Activated naive CD4-positive, alpha-beta T cell treated with anti-CD3 and anti-CD28 coated beads, Interleukin-2, amount 50 U/mL, for 24 hours (primary cell): ENCODE measurements around the gene MYRIP.
"Not testable (repeated sequence)": the region's sequence is repeated elsewhere in the genome, so short reads cannot be mapped to it uniquely, and the experiment has no call there.

ENCODE experiments used
- H3K27ac Mint-ChIP-seq: one replicate; pipeline ENCODE4 v1.8.0; 2021; ENCODE audit warnings: mild to moderate bottlenecking, mixed read lengths
- H3K27me3 Mint-ChIP-seq: one replicate; pipeline ENCODE4 v1.8.0; 2021; ENCODE audit warnings: mixed read lengths
- H3K36me3 Mint-ChIP-seq: one replicate; pipeline ENCODE4 v1.8.0; 2021; ENCODE audit warnings: mixed read lengths
- H3K4me1 Mint-ChIP-seq: one replicate; pipeline ENCODE4 v1.8.0; 2021; ENCODE audit warnings: mixed read lengths
- H3K4me3 Mint-ChIP-seq: one replicate; pipeline ENCODE4 v1.8.0; 2021; ENCODE audit warnings: mild to moderate bottlenecking, mixed read lengths
- H3K9me3 Mint-ChIP-seq: one replicate; pipeline ENCODE4 v1.8.0; 2021; ENCODE audit warnings: mixed read lengths

MYRIP gene

DNA sequence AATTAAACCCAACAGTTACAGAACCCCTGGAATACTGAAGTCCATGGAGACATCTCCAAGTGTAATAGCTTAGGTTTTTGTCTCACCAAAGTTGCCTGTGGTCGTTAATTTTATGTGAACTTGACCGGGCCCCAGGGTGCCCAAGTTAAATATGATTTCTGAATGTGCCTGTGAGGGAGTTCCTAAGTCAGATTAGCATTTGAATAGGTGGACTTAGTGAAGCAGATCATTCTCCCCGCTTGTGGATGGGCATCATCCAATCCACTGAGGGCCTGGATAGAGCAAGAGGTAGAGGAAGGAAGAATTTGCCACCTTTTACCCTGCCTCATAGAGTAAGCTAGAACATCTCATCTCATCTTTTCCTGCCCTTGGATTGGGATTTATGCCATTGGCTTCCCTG, 203.0 kb downstream of the MYRIP start:
- Mint-ChIP-seq H3K27me3 (no peaks in the 10 kb centered on the region), H3K27ac (no peak overlapping the region), H3K4me3 (no peak overlapping the region), H3K4me1 (no peaks in the 10 kb centered on the region), H3K9me3 (no peaks in the 10 kb centered on the region), H3K36me3 (no peaks in the 10 kb centered on the region)

- H3K27me3 Mint-ChIP-seq: peaks cover 3% of the 10 kb centered on the region
- H3K27ac Mint-ChIP-seq: no peak overlapping the region
- H3K4me1 Mint-ChIP-seq: no peaks in the 10 kb centered on the region
- no peaks in the 10 kb centered on the region for H3K9me3 Mint-ChIP-seq
- H3K36me3 Mint-ChIP-seq: no peaks in the 10 kb centered on the region
- no peak overlapping the region for H3K4me3 Mint-ChIP-seq
Observed at GRCh38 chr3:40016391-40016790, 207.0 kb downstream of the MYRIP start.

- no peaks in the 10 kb centered on the region for H3K4me1 Mint-ChIP-seq
- H3K4me3 Mint-ChIP-seq: no peak overlapping the region
- H3K9me3 Mint-ChIP-seq: no peaks in the 10 kb centered on the region
- H3K27me3 Mint-ChIP-seq: peaks cover 3% of the 10 kb centered on the region
- no peak overlapping the region for H3K27ac Mint-ChIP-seq
- H3K36me3 Mint-ChIP-seq: no peaks in the 10 kb centered on the region
Observed at GRCh38 chr3:40018369-40018768, 209.0 kb downstream of the MYRIP start.

DNA sequence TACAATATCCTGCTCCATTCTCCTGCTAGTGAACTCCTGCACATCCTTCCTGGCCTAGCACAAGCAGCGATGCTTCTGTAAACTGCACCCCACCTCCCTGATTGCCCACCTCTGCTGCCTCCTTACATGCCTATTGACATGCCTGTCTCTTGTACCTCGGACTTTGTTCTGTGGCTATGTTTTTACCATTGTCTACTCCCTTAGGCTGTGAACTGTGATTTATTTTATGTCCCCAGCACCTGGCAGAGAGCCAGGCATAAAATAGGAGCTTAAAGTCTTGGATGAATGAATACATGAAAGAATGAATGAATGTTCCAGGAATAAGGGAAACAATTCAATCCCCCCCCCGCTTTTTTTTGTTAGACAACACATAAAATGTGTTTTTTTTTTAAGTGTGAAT, 210.0 kb downstream of the MYRIP start:
- Mint-ChIP-seq H3K4me3 (no peak overlapping the region), H3K9me3 (no peaks in the 10 kb centered on the region), H3K4me1 (no peaks in the 10 kb centered on the region)

GRCh38 chr3:40020689-40021088, 211.3 kb downstream of the MYRIP start:
- Mint-ChIP-seq H3K36me3 (peaks cover 1% of the 10 kb centered on the region), H3K4me1 (no peaks in the 10 kb centered on the region), H3K27me3 (peaks cover 4% of the 10 kb centered on the region), H3K4me3 (no peak overlapping the region), H3K9me3 (no peaks in the 10 kb centered on the region), H3K27ac (no peak overlapping the region)

More for the DNA sequence above, 210.0 kb downstream of the MYRIP start:
- Mint-ChIP-seq H3K27ac (no peak overlapping the region), H3K36me3 (no peaks in the 10 kb centered on the region), H3K27me3 (peaks cover 4% of the 10 kb centered on the region)

GRCh38 chr3:40021338-40021737, 211.9 kb downstream of the MYRIP start:
- Mint-ChIP-seq H3K36me3 (peaks cover 1% of the 10 kb centered on the region), H3K4me3 (no peak overlapping the region), H3K27me3 (peaks cover 4% of the 10 kb centered on the region), H3K9me3 (no peaks in the 10 kb centered on the region), H3K27ac (no peak overlapping the region), H3K4me1 (no peaks in the 10 kb centered on the region)

GRCh38 chr3:40022297-40022827, 213.0 kb downstream of the MYRIP start:
- H3K9me3 Mint-ChIP-seq: no peaks in the 10 kb centered on the region
- H3K27me3 Mint-ChIP-seq: peaks cover 4% of the 10 kb centered on the region
- no peak overlapping the region for H3K4me3 Mint-ChIP-seq
- no peak overlapping the region for H3K27ac Mint-ChIP-seq
- H3K36me3 Mint-ChIP-seq: peaks cover 1% of the 10 kb centered on the region
- H3K4me1 Mint-ChIP-seq: no peaks in the 10 kb centered on the region

GRCh38 chr3:40024526-40024925, 215.1 kb downstream of the MYRIP start:
- no peak overlapping the region for H3K4me3 Mint-ChIP-seq
- H3K27me3 Mint-ChIP-seq: peaks cover 3% of the 10 kb centered on the region
- H3K36me3 Mint-ChIP-seq: peaks cover 1% of the 10 kb centered on the region
- no peaks in the 10 kb centered on the region for H3K9me3 Mint-ChIP-seq
- H3K27ac Mint-ChIP-seq: no peak overlapping the region
- no peaks in the 10 kb centered on the region for H3K4me1 Mint-ChIP-seq

GRCh38 chr3:40025892-40026291, 216.5 kb downstream of the MYRIP start:
- not testable (repeated sequence) for H3K36me3 Mint-ChIP-seq, H3K4me3 Mint-ChIP-seq, H3K27ac Mint-ChIP-seq, H3K4me1 Mint-ChIP-seq, H3K27me3 Mint-ChIP-seq, H3K9me3 Mint-ChIP-seq

GRCh38 chr3:40035177-40035576, 225.8 kb downstream of the MYRIP start:
- Mint-ChIP-seq H3K36me3 (no peaks in the 10 kb centered on the region), H3K9me3 (peaks cover 5% of the 10 kb centered on the region), H3K4me1 (no peaks in the 10 kb centered on the region), H3K27ac (no peak overlapping the region), H3K27me3 (peaks cover 1% of the 10 kb centered on the region), H3K4me3 (no peak overlapping the region)

GRCh38 chr3:40037582-40037981, 228.2 kb downstream of the MYRIP start:
- Mint-ChIP-seq H3K4me1 (no peaks in the 10 kb centered on the region), H3K4me3 (no peak overlapping the region), H3K27ac (no peak overlapping the region), H3K36me3 (no peaks in the 10 kb centered on the region), H3K27me3 (no peaks in the 10 kb centered on the region), H3K9me3 (peaks cover 5% of the 10 kb centered on the region)

DNA sequence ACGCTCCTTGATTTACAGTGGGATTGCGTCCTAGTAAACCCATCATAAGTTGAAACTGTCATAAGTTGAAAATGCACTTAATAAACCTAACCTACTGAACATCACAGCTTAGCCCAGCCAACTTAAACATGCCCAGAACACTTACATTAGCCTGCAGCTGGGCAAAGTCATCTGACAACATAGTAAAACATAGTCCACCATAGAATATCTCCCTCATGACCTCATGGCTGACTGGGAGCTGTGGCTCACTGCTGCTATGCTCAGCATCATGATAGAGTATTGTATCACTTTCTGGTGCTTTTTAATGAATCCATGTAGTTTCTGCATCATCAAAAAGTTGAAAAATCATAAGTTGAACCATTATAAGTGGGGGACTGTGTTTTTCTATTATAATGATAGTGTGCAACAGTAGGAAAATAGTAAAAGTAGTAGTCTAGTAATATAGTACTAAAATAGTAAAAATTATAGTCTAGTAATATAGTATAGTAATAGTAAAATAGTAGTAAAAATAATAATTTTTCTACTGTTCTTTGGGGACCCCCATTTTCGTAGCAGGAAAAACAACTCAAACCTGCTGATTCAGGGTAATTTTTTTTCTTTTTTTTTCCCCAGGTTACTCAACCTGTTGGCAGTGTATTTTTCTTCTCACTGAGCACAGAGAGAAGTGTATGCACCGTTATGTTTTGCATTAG, 233.5 kb downstream of the MYRIP start:
- Mint-ChIP-seq H3K4me1 (no peaks in the 10 kb centered on the region), H3K36me3 (no peaks in the 10 kb centered on the region), H3K9me3 (no peaks in the 10 kb centered on the region), H3K27me3 (no peaks in the 10 kb centered on the region), H3K4me3 (no peak overlapping the region), H3K27ac (no peak overlapping the region)

DNA sequence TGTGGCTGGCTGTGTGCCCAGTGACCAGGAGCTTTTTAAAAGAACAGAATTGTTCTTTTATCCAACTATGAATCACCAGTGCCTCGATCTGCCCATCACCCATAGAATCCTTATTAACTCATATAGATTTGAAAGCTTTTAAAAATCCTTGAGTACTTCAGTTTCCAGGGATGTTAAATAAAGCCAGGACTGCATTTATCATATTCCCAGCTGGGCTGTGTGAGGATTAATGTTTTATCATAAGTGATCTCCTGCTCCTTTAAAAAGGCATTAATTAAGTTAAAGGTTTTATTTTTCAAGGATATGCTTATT, 234.0 kb downstream of the MYRIP start:
- no peaks in the 10 kb centered on the region for H3K36me3 Mint-ChIP-seq
- H3K27ac Mint-ChIP-seq: no peak overlapping the region
- no peaks in the 10 kb centered on the region for H3K27me3 Mint-ChIP-seq
- no peaks in the 10 kb centered on the region for H3K4me1 Mint-ChIP-seq
- no peak overlapping the region for H3K4me3 Mint-ChIP-seq
- H3K9me3 Mint-ChIP-seq: no peaks in the 10 kb centered on the region

DNA sequence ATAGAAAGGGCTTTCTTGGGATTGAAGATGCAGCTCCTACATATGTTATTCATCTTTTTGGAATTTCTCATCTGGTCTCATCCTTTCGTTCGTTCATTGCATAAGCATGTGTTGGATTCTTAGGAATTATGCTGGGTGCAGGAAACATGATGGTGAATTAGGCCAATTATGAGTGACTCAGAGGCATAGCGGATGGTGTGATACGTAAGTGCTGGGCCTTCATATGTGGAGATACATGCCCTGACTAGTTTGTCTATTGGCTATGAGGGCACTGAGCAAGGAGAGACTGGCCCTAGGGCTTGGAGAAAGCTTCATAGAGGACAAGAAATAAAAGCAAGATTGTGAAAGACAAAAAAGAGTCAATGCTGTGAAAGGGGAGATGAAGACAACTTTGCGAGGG, 235.1 kb downstream of the MYRIP start:
- H3K27me3 Mint-ChIP-seq: no peaks in the 10 kb centered on the region
- no peak overlapping the region for H3K27ac Mint-ChIP-seq
- no peaks in the 10 kb centered on the region for H3K9me3 Mint-ChIP-seq
- no peaks in the 10 kb centered on the region for H3K36me3 Mint-ChIP-seq
- no peaks in the 10 kb centered on the region for H3K4me1 Mint-ChIP-seq
- no peak overlapping the region for H3K4me3 Mint-ChIP-seq

DNA sequence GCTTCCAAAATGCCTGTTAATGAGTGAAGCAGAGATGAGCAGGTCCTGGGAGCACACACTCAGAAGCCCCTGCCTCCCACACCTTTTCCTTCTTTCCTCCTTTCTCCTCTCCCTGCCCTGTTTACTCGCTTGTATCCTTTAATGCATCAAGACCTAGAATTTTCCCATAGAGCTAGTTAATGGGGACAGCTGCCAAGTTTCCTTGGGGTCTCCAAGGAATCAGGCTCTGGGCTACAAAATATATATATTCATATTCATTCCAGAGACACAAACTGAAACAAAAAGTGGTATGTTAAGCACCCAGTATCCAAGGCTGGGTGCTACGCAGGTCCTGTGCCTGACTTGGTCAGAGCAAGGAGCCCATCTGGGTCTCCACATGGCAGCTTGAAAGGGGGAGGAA, 235.6 kb downstream of the MYRIP start:
- Mint-ChIP-seq H3K9me3 (no peaks in the 10 kb centered on the region), H3K27ac (no peak overlapping the region), H3K4me1 (no peaks in the 10 kb centered on the region), H3K36me3 (no peaks in the 10 kb centered on the region), H3K4me3 (no peak overlapping the region), H3K27me3 (no peaks in the 10 kb centered on the region)

DNA sequence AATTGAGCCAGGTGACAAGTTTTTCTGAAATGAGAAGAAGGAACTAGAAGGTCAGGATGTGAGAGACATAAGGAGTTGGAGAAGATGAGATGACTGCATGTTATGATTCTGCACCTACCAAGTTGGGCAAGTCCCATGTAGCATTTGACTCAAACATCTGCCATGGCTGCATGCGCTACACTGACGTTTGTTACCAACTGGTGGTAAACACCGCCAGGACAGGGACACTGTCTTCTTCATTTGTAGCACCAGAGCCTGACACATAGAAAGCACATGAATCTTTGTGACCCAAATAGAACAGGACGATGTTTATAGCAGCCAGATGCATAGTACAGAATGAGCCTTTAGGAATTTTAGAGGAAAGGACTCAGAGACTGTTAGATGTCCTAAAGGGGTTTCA, 236.7 kb downstream of the MYRIP start:
- H3K27ac Mint-ChIP-seq: no peak overlapping the region
- H3K4me3 Mint-ChIP-seq: no peak overlapping the region
- H3K4me1 Mint-ChIP-seq: no peaks in the 10 kb centered on the region

GRCh38 chr3:40047406-40047805, 238.0 kb downstream of the MYRIP start:
- Mint-ChIP-seq H3K36me3 (no peaks in the 10 kb centered on the region), H3K27me3 (no peaks in the 10 kb centered on the region)

More for the DNA sequence above, 236.7 kb downstream of the MYRIP start:
- H3K36me3 Mint-ChIP-seq: no peaks in the 10 kb centered on the region
- no peaks in the 10 kb centered on the region for H3K9me3 Mint-ChIP-seq
- H3K27me3 Mint-ChIP-seq: no peaks in the 10 kb centered on the region

More at GRCh38 chr3:40047406-40047805, 238.0 kb downstream of the MYRIP start:
- no peak overlapping the region for H3K4me3 Mint-ChIP-seq
- no peaks in the 10 kb centered on the region for H3K9me3 Mint-ChIP-seq
- H3K4me1 Mint-ChIP-seq: no peaks in the 10 kb centered on the region
- no peak overlapping the region for H3K27ac Mint-ChIP-seq
